D721Med (cell line): ENCODE measurements around the gene AP2M1.
A peak's percentile ranks its signal among the peaks of the same experiment; 100 is the strongest.

Source experiments
- DNase-seq: peaks from one replicate; pipeline ENCODE4 v3.0.0; 2011; ENCODE audit warnings: low spot score; ENCODE audit not compliant: insufficient read length
- FAIRE-seq: peaks from 2 replicates; lab custom pipeline; 2011; peaks lifted over from hg19 to GRCh38; lab: Jason Lieb, UNC
- TF ChIP-seq, protein P1 (sequence below): IDR thresholded peaks from 2 replicates; pipeline ENCODE4 v1.5.1; 2012; ENCODE audit warnings: mild to moderate bottlenecking, control low read depth; ENCODE audit not compliant: insufficient read depth; ENCODE audit errors: missing control alignments

AP2M1 gene

DNA sequence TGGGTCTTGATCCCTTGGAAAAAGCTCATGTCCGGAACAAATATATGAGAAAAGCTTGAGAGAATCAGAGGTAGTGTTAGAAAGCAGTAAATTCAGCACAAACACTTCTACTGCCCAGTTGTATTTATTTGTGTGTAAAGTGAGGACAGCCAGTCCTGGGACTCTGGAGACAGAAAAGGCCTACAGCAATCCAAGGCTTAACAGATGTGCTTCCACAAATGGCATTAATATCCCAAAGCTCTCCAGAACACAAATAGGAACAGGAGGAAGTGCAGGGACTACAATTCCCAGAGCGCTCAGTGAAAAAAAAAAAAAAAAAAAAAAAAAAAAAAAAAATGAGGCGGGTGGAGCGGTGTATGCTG, 390 bp upstream of the AP2M1 start:
- FAIRE-seq: no peak

DNA sequence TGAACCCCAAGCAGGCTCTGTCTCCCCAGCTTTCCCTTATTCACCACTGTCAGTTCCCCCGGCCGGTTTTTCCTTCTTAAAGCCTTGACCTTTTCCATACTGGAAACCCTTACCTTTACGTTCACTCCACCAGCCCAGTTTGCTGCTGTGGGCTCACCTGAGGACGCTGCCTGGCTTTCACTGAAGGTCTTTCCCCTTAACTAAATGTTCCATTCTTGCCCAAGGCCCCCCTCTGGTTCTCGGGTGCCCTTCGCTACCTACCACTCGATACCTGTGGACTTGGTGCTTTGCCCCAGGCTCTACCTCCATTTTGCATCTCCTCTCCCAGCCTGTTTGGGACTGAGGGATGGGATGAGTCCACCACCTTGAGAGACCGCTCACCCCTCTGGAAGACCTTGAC, 851 bp downstream of the AP2M1 start:
- DNase-seq (no peak), FAIRE-seq (no peak)
- TF ChIP-seq, protein P1, sequence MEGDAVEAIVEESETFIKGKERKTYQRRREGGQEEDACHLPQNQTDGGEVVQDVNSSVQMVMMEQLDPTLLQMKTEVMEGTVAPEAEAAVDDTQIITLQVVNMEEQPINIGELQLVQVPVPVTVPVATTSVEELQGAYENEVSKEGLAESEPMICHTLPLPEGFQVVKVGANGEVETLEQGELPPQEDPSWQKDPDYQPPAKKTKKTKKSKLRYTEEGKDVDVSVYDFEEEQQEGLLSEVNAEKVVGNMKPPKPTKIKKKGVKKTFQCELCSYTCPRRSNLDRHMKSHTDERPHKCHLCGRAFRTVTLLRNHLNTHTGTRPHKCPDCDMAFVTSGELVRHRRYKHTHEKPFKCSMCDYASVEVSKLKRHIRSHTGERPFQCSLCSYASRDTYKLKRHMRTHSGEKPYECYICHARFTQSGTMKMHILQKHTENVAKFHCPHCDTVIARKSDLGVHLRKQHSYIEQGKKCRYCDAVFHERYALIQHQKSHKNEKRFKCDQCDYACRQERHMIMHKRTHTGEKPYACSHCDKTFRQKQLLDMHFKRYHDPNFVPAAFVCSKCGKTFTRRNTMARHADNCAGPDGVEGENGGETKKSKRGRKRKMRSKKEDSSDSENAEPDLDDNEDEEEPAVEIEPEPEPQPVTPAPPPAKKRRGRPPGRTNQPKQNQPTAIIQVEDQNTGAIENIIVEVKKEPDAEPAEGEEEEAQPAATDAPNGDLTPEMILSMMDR: no peak

More for the DNA sequence above, 390 bp upstream of the AP2M1 start:
- no peak for DNase-seq
- TF ChIP-seq, protein P1: no peak

DNA sequence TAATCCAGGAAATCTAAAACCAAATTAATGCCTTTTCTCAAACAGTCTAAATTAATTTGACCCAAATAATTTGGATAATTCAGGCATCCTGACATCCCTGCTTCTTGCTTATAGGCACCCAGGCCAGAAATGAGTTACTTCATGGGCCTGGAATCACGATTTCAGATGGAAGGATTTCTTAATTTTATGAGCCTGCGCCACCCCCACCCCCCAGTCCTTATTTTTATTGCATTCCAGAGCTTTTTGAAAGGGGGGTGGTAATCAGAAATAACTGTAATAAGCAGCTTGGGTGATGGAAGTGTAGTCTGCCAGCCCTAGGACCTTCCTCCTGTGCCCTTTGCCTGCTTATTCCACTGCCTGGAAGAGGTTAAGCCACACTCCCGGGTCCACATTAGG, 1.3 kb downstream of the AP2M1 start:
- TF ChIP-seq, protein P1: no peak
- FAIRE-seq (no peak), DNase-seq (no peak)

DNA sequence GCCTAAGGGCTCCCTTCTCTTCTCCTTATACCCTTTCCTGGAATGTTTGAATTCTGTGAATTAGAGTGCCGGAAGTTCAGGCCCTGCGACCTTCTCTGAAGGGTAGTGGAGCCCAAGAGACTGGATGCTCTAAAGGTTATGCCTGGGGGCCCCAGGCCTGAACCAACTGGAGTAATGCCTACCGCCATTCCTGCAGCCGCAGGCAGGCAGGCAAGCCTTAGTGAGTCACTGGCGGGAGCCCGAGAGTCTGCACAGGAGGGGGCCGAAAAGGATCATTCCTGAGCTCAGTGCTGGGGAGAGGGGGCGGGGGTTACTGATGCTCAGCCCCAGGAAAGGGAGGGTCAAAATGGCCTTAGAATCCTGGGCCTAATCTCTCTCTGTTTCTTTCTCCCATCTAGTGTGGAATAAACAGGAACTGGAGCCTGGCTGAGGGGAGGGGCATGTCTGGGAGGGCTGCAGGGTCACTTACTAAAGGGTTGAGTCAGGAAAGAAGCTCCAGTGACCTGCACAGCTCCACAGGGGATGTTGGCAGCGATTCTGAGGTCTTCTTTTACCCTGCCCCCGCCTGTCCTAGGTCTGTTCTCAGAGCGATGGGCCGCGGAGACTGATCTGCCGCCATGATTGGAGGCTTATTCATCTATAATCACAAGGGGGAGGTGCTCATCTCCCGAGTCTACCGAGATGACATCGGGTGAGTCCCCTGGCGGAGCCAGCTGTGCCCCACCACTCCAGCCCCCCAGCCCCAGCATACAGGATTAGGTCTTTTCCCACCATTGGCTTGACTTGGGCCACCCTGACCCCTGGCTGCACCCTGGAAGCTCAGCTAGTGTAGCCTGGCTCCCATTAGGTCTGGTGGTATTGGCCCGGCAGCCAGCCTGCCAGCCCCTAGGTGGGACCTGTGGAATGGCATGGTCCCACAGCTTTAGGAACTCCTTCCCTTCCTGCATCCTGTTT, 2.0 kb downstream of the AP2M1 start:
- no peak for FAIRE-seq
- TF ChIP-seq, protein P1: no peak
- DNase-seq: peak; percentile 77

DNA sequence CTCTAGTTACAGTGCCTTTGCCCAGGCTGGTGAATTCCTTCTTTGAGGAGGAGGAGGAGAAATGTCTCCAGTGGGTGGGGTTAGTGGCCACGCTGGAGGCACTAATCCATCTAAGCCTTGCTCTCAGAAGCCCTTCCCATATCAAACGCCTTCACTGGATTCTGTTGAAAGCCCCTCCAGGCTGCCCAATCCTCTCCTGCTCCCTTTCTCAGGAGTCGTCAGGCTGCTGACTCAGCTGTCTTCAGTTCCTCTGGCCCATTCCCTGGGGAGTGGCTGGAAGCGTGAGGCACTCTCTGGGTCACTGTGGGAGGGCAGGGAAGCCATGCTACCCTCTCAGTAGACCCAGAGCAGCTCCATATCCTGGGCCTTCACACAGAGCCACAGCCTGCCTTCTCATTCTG, 2.7 kb downstream of the AP2M1 start:
- DNase-seq: peak; percentile 74
- no peak for FAIRE-seq
- TF ChIP-seq, protein P1: no peak

DNA sequence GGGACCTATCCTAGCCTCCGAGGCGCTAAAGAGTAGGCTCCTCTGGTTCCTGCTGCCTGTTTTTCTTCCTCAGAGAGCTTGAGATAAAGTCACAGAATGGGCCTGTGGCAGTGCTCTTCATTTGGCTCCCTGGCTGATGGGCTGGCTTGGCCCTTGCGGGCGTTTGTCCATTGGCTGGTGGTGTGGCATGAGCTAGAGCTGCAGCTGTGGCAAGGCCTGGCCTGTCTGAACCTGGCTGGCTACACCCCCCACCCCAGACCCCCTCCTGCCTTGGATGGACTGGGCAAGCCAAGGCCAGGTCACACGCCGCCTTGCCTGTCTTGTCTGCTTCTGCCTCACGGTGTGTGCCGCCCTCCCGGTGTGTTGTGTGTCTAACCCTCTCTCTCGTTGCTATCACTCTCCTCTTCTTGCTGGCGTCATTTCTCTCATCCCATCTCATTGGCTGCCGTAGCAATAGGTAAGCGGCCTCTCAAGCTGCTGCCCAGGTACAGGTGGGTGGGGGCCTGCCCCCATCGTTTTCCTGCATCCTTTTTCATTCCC, 3.2 kb downstream of the AP2M1 start:
- TF ChIP-seq, protein P1: no peak
- DNase-seq: no peak
- no peak for FAIRE-seq
